MM.1S (cell line): ENCODE results near the gene EXOC7.
"Not testable (repeated sequence)": the region's sequence is repeated elsewhere in the genome, so short reads cannot be mapped to it uniquely, and the experiment has no call there.

Source experiments
- DNase-seq: peaks from one replicate; pipeline ENCODE4 v3.0.0-alpha.2; 2015
- H2AFZ ChIP-seq: fragments of 300-600 bp; sonication (generic); 2 replicates; pipeline ENCODE4 v1.6.0; 2016; ENCODE audit warnings: antibody characterized with exemption, low read length
- H3F3A ChIP-seq: fragments of 300-600 bp; sonication (generic); 2 replicates; pipeline ENCODE4 v1.6.1; 2016; ENCODE audit warnings: mild to moderate bottlenecking, antibody characterized with exemption, low read length, moderate library complexity, mixed read lengths; ENCODE audit not compliant: insufficient read depth
- H3K27ac ChIP-seq: fragments of 300-600 bp; sonication (generic); 2 replicates; pipeline ENCODE4 v1.5.1; 2016; ENCODE audit warnings: mild to moderate bottlenecking, low read length
- H3K27me3 ChIP-seq: fragments of 300-600 bp; sonication (generic); replicated peaks from 2 replicates; pipeline ENCODE4 v1.6.0; 2016; ENCODE audit warnings: low read length; ENCODE audit not compliant: insufficient read depth
- H3K36me3 ChIP-seq: fragments of 300-600 bp; sonication (generic); replicated peaks from 2 replicates; pipeline ENCODE4 v1.6.1; 2016; ENCODE audit warnings: mild to moderate bottlenecking, low read length, mixed read lengths; ENCODE audit not compliant: insufficient read depth
- H3K4me1 ChIP-seq: fragments of 300-600 bp; sonication (generic); 2 replicates; pipeline ENCODE4 v1.6.1; 2016; ENCODE audit warnings: low read length, mixed read lengths
- H3K4me2 ChIP-seq: fragments of 300-600 bp; sonication (generic); 2 replicates; pipeline ENCODE4 v1.6.0; 2016; ENCODE audit warnings: low read depth, low read length
- H3K4me3 ChIP-seq: fragments of 300-600 bp; sonication (generic); 2 replicates; pipeline ENCODE4 v1.5.1; 2016; ENCODE audit warnings: low read length, mixed read lengths
- H3K79me2 ChIP-seq: fragments of 300-600 bp; sonication (generic); 2 replicates; pipeline ENCODE4 v1.6.1; 2016; ENCODE audit warnings: mixed run types, low read length, mixed read lengths
- H3K9ac ChIP-seq: fragments of 300-600 bp; sonication (generic); 2 replicates; pipeline ENCODE4 v1.6.1; 2016; ENCODE audit warnings: low read length, mixed read lengths
- H3K9me2 ChIP-seq: fragments of 300-600 bp; sonication (generic); replicated peaks from 2 replicates; pipeline ENCODE4 v1.6.1; 2016; ENCODE audit warnings: mild to moderate bottlenecking, low read length, mixed read lengths; ENCODE audit not compliant: insufficient read depth
- H3K9me3 ChIP-seq: fragments of 300-600 bp; sonication (generic); replicated peaks from 2 replicates; pipeline ENCODE4 v1.6.1; 2016; ENCODE audit warnings: mild to moderate bottlenecking, low read length, mixed read lengths; ENCODE audit not compliant: insufficient read depth
- H4K20me1 ChIP-seq: fragments of 300-600 bp; sonication (generic); 2 replicates; pipeline ENCODE4 v1.6.1; 2016; ENCODE audit warnings: mild to moderate bottlenecking, low read length, moderate library complexity, mixed read lengths; ENCODE audit not compliant: insufficient read depth
- CTCF ChIP-seq: fragments of 300-600 bp; sonication (generic); IDR thresholded peaks from 2 replicates; pipeline ENCODE4 v1.5.1; 2016; ENCODE audit warnings: antibody characterized with exemption, low read length, mixed read lengths
- EZH2 ChIP-seq: fragments of 300-600 bp; sonication (generic); optimal IDR thresholded peaks from 2 replicates; pipeline ENCODE3; 2017; ENCODE audit warnings: low read depth, mild to moderate bottlenecking, antibody characterized with exemption, low read length, mixed read lengths
- EZH2phosphoT487 ChIP-seq: fragments of 300-600 bp; sonication (generic); IDR thresholded peaks from 2 replicates; pipeline ENCODE4 v1.6.1; 2018; ENCODE audit warnings: antibody characterized with exemption, low read length

EXOC7 gene

GRCh38 chr17:76071531-76072147, 31.9 kb downstream of the EXOC7 start:
- DNase-seq: peak; percentile 30
- Histone ChIP-seq H3K27me3 (peaks cover 25% of the 10 kb centered on the region), H3K4me2 (peak overlapping the region; percentile 97), H3K36me3 (0 out of 2 replicates have a peak, but pooled peaks cover 5% of the 10 kb centered on the region), H3F3A (no peaks in the 10 kb centered on the region; the same call in 1 of the 2 replicates), H2AFZ (peak overlapping the region; percentile 99), H3K4me3 (peak overlapping the region; percentile 85), H3K27ac (peak overlapping the region; percentile 51; the same call in 1 of the 2 replicates), H3K9me2 (no peaks in the 10 kb centered on the region), H3K9me3 (no peaks in the 10 kb centered on the region), H4K20me1 (no peaks in the 10 kb centered on the region), H3K79me2 (peaks cover 61% of the 10 kb centered on the region), H3K4me1 (peaks cover 9% of the 10 kb centered on the region), H3K9ac (peak overlapping the region; percentile 91)
- no peak for TF ChIP-seq CTCF
- no peak for TF ChIP-seq EZH2
- no peak for TF ChIP-seq EZH2phosphoT487

GRCh38 chr17:76065775-76066174, 37.8 kb downstream of the EXOC7 start:
- no peak for TF ChIP-seq CTCF
- TF ChIP-seq EZH2phosphoT487: no peak
- no peak for TF ChIP-seq EZH2
- Histone ChIP-seq H3K36me3 (peaks cover 27% of the 10 kb centered on the region; the same call in 1 of the 2 replicates), H3K9ac (no peak overlapping the region), H3K79me2 (peaks cover 50% of the 10 kb centered on the region), H3K27me3 (no peaks in the 10 kb centered on the region), H3K9me3 (no peaks in the 10 kb centered on the region), H2AFZ (no peak overlapping the region), H4K20me1 (no peaks in the 10 kb centered on the region), H3K9me2 (no peaks in the 10 kb centered on the region), H3F3A (no peaks in the 10 kb centered on the region), H3K27ac (no peak overlapping the region), H3K4me3 (no peak overlapping the region), H3K4me2 (no peak overlapping the region), H3K4me1 (peaks cover 6% of the 10 kb centered on the region)
- DNase-seq: no peak

GRCh38 chr17:76063875-76064546, 39.6 kb downstream of the EXOC7 start:
- no peaks in the 10 kb centered on the region for H4K20me1 ChIP-seq
- no peak for TF ChIP-seq CTCF
- TF ChIP-seq EZH2phosphoT487: no peak
- TF ChIP-seq EZH2: no peak
- H3K4me1 ChIP-seq: no peaks in the 10 kb centered on the region
- no peaks in the 10 kb centered on the region for H3K9me3 ChIP-seq
- no peaks in the 10 kb centered on the region for H3K27me3 ChIP-seq
- no peak overlapping the region for H2AFZ ChIP-seq
- H3K4me2 ChIP-seq: no peak overlapping the region
- no peak overlapping the region for H3K27ac ChIP-seq
- no peaks in the 10 kb centered on the region for H3K9me2 ChIP-seq
- no peak overlapping the region for H3K4me3 ChIP-seq
- no peak for DNase-seq
- H3K9ac ChIP-seq: no peak overlapping the region
- H3K36me3 ChIP-seq: peaks cover 34% of the 10 kb centered on the region; the same call in 1 of the 2 replicates
- peaks cover 33% of the 10 kb centered on the region for H3K79me2 ChIP-seq
- H3F3A ChIP-seq: no peaks in the 10 kb centered on the region

GRCh38 chr17:76058264-76058663, 45.3 kb downstream of the EXOC7 start:
- H3F3A ChIP-seq, H3K4me3 ChIP-seq, H3K9me3 ChIP-seq, H3K27me3 ChIP-seq, H3K4me1 ChIP-seq, H4K20me1 ChIP-seq, H3K9me2 ChIP-seq, H3K9ac ChIP-seq, H2AFZ ChIP-seq, H3K27ac ChIP-seq, DNase-seq, H3K4me2 ChIP-seq: not testable (repeated sequence)
- Histone ChIP-seq H3K36me3 (peaks cover 34% of the 10 kb centered on the region), H3K79me2 (peaks cover 17% of the 10 kb centered on the region)
